Naive B cell (primary cell): ENCODE data around the gene GALNT9. TPM values are rescaled to one million over a fixed set of nuclear protein-coding genes. Genes with fewer than 3 reads are reported as not detected.

Experiments used
- ATAC-seq, 2 donors: fragments of 150-1000 bp; cut with Tn5 transposase; 2 replicates each; pipeline ENCODE4 v1.10.0; 2021; ENCODE audit warnings: low read depth in 2 of 2, mild to moderate bottlenecking in 2 of 2, moderate library complexity in 2 of 2
- DNase-seq: peaks from one replicate; pipeline ENCODE4 v3.0.0; 2022
- H3K27ac Mint-ChIP-seq, 6 donors: one replicate each; pipeline ENCODE4 v1.8.0; 2020 to 2022; ENCODE audit warnings: mild to moderate bottlenecking in 6 of 6, mixed read lengths in 6 of 6, moderate library complexity in 5 of 6, inconsistent platforms in 2 of 6
- H3K27me3 Mint-ChIP-seq, 3 donors: one replicate each; pipeline ENCODE4 v1.8.0; 2021 to 2022; ENCODE audit warnings: mixed read lengths in 3 of 3, mild to moderate bottlenecking in 1 of 3
- H3K36me3 Mint-ChIP-seq, 2 donors: one replicate each; pipeline ENCODE4 v1.8.0; 2020 to 2022; ENCODE audit warnings: mixed read lengths in 2 of 2, inconsistent platforms in 1 of 2, mild to moderate bottlenecking in 1 of 2
- H3K4me1 Mint-ChIP-seq, 3 donors: one replicate each; pipeline ENCODE4 v1.8.0; 2020 to 2022; ENCODE audit warnings: mixed read lengths in 3 of 3, inconsistent platforms in 1 of 3, mild to moderate bottlenecking in 1 of 3, moderate library complexity in 1 of 3
- H3K4me3 Mint-ChIP-seq, 8 donors: one replicate each; pipeline ENCODE4 v1.8.0; 2020 to 2022; ENCODE audit warnings: mild to moderate bottlenecking in 8 of 8, mixed read lengths in 8 of 8, moderate library complexity in 8 of 8, inconsistent platforms in 2 of 8
- H3K9me3 Mint-ChIP-seq, 7 donors: one replicate each; pipeline ENCODE4 v1.8.0; 2020 to 2022; ENCODE audit warnings: mixed read lengths in 7 of 7, mild to moderate bottlenecking in 5 of 7, inconsistent platforms in 2 of 7, moderate library complexity in 1 of 7
- polyA plus RNA-seq, 6 donors: library from polyadenylated mRNA; unstranded; fragments of 300-500 nt; fragmentation: Illumina TruSeq; gene quantifications; one replicate each; pipeline ENCODE4 v1.2.3, GENCODE V29; 2021; ENCODE audit warnings: low read depth in 6 of 6

The GALNT9 gene
- polyA plus RNA-seq, 6 donors from 2014 or later, result 0.43 to 3.0 (median 0.74) TPM; not detected in 3

GRCh38 chr12:132345126-132345525, 15.7 kb upstream of the GALNT9 start:
- Mint-ChIP-seq H3K27me3 (peaks cover 0 to 19% (median 0%) of the 10 kb centered on the region in 3 donors), H3K4me1 (no peaks in the 10 kb centered on the region), H3K36me3 (no peaks in the 10 kb centered on the region), H3K4me3 (no peak overlapping the region), H3K9me3 (peaks cover 0 to 4% (median 0%) of the 10 kb centered on the region in 7 donors), H3K27ac (no peak overlapping the region)
- ATAC-seq (no peak), DNase-seq (no peak)

- peaks cover 0 to 4% (median 0%) of the 10 kb centered on the region in 7 donors for H3K9me3 Mint-ChIP-seq
- H3K36me3 Mint-ChIP-seq, result no peaks in the 10 kb centered on the region
- no peak overlapping the region for H3K4me3 Mint-ChIP-seq
- DNase-seq (no peak), ATAC-seq (no peak)
- no peaks in the 10 kb centered on the region for H3K4me1 Mint-ChIP-seq
- H3K27ac Mint-ChIP-seq, result no peak overlapping the region
- peaks cover 0 to 19% (median 0%) of the 10 kb centered on the region in 3 donors for H3K27me3 Mint-ChIP-seq
Observed at GRCh38 chr12:132344601-132345000, 15.2 kb upstream of the GALNT9 start.

GRCh38 chr12:132344181-132344580, 14.8 kb upstream of the GALNT9 start:
- no peak for DNase-seq
- H3K9me3 Mint-ChIP-seq, result peaks cover 0 to 4% (median 0%) of the 10 kb centered on the region in 7 donors
- no peaks in the 10 kb centered on the region for H3K4me1 Mint-ChIP-seq
- H3K36me3 Mint-ChIP-seq, result no peaks in the 10 kb centered on the region
- H3K4me3 Mint-ChIP-seq, result no peak overlapping the region
- H3K27ac Mint-ChIP-seq, result no peak overlapping the region
- H3K27me3 Mint-ChIP-seq, result peaks cover 0 to 19% (median 0%) of the 10 kb centered on the region in 3 donors
- no peak for ATAC-seq

- Mint-ChIP-seq H3K9me3 (peaks cover 0 to 4% (median 0%) of the 10 kb centered on the region in 7 donors), H3K27ac (peak overlapping the region in 1 of 6 donors; percentile 73), H3K4me1 (no peaks in the 10 kb centered on the region), H3K4me3 (peak overlapping the region in 1 of 8 donors; percentile 62), H3K36me3 (no peaks in the 10 kb centered on the region), H3K27me3 (peaks cover 0 to 19% (median 0%) of the 10 kb centered on the region in 3 donors)
- DNase-seq, result no peak
- no peak for ATAC-seq
Observed at GRCh38 chr12:132343294-132344004, 14.1 kb upstream of the GALNT9 start.

- DNase-seq, result no peak
- Mint-ChIP-seq H3K27me3 (peaks cover 0 to 21% (median 0%) of the 10 kb centered on the region in 3 donors), H3K27ac (peak overlapping the region in 1 of 6 donors; percentile 73), H3K9me3 (peaks cover 0 to 4% (median 0%) of the 10 kb centered on the region in 7 donors), H3K36me3 (no peaks in the 10 kb centered on the region), H3K4me3 (no peak overlapping the region), H3K4me1 (no peaks in the 10 kb centered on the region)
- no peak for ATAC-seq
Observed at GRCh38 chr12:132342251-132343227, 13.2 kb upstream of the GALNT9 start.

GRCh38 chr12:132341318-132342050, 12.1 kb upstream of the GALNT9 start:
- Mint-ChIP-seq H3K27ac (no peak overlapping the region), H3K27me3 (peaks cover 0 to 27% (median 0%) of the 10 kb centered on the region in 3 donors), H3K9me3 (peaks cover 0 to 4% (median 0%) of the 10 kb centered on the region in 7 donors), H3K36me3 (no peaks in the 10 kb centered on the region), H3K4me3 (no peak overlapping the region), H3K4me1 (no peaks in the 10 kb centered on the region)
- ATAC-seq (no peak), DNase-seq (no peak)

GRCh38 chr12:132340266-132341035, 11.1 kb upstream of the GALNT9 start:
- no peaks in the 10 kb centered on the region for H3K36me3 Mint-ChIP-seq
- H3K27ac Mint-ChIP-seq, result no peak overlapping the region
- no peak for DNase-seq
- H3K4me3 Mint-ChIP-seq, result no peak overlapping the region
- H3K27me3 Mint-ChIP-seq, result peaks cover 0 to 21% (median 2%) of the 10 kb centered on the region in 3 donors
- H3K9me3 Mint-ChIP-seq, result peaks cover 0 to 5% (median 0%) of the 10 kb centered on the region in 7 donors
- ATAC-seq, result no peak
- H3K4me1 Mint-ChIP-seq, result no peaks in the 10 kb centered on the region

GRCh38 chr12:132339856-132340255, 10.5 kb upstream of the GALNT9 start:
- DNase-seq (no peak), ATAC-seq (no peak)
- no peak overlapping the region for H3K4me3 Mint-ChIP-seq
- peaks cover 0 to 21% (median 7%) of the 10 kb centered on the region in 3 donors for H3K27me3 Mint-ChIP-seq
- no peak overlapping the region for H3K27ac Mint-ChIP-seq
- H3K36me3 Mint-ChIP-seq, result no peaks in the 10 kb centered on the region
- no peaks in the 10 kb centered on the region for H3K4me1 Mint-ChIP-seq
- H3K9me3 Mint-ChIP-seq, result peaks cover 0 to 7% (median 0%) of the 10 kb centered on the region in 7 donors

- no peak overlapping the region for H3K27ac Mint-ChIP-seq
- ATAC-seq (no peak), DNase-seq (no peak)
- H3K36me3 Mint-ChIP-seq, result no peaks in the 10 kb centered on the region
- H3K4me1 Mint-ChIP-seq, result no peaks in the 10 kb centered on the region
- H3K4me3 Mint-ChIP-seq, result no peak overlapping the region
- H3K9me3 Mint-ChIP-seq, result peaks cover 0 to 7% (median 0%) of the 10 kb centered on the region in 7 donors
- H3K27me3 Mint-ChIP-seq, result peaks cover 0 to 23% (median 9%) of the 10 kb centered on the region in 3 donors
Observed at GRCh38 chr12:132338781-132339180, 9.4 kb upstream of the GALNT9 start.

GRCh38 chr12:132338311-132338710, 8.9 kb upstream of the GALNT9 start:
- no peaks in the 10 kb centered on the region for H3K36me3 Mint-ChIP-seq
- H3K27ac Mint-ChIP-seq, result no peak overlapping the region
- peaks cover 0 to 7% (median 0%) of the 10 kb centered on the region in 7 donors for H3K9me3 Mint-ChIP-seq
- ATAC-seq (no peak), DNase-seq (no peak)
- H3K27me3 Mint-ChIP-seq, result peaks cover 3 to 27% (median 9%) of the 10 kb centered on the region in 3 donors
- no peaks in the 10 kb centered on the region for H3K4me1 Mint-ChIP-seq
- H3K4me3 Mint-ChIP-seq, result no peak overlapping the region

- Mint-ChIP-seq H3K27me3 (peaks cover 5 to 30% (median 9%) of the 10 kb centered on the region in 3 donors), H3K27ac (no peak overlapping the region), H3K36me3 (no peaks in the 10 kb centered on the region), H3K4me1 (no peaks in the 10 kb centered on the region), H3K9me3 (peaks cover 0 to 3% (median 0%) of the 10 kb centered on the region in 7 donors), H3K4me3 (no peak overlapping the region)
- ATAC-seq (no peak), DNase-seq (no peak)
Observed at GRCh38 chr12:132337557-132337956, 8.2 kb upstream of the GALNT9 start.
